ENCODE results near the gene GLYR1.

GLYR1 gene

GRCh38 chr16:4811242-4811641, 35.8 kb downstream of the GLYR1 start:
- H3K27ac ChIP-seq, result no peak overlapping the region
- no peak overlapping the region for H3K4me3 ChIP-seq
- no peaks in the 10 kb centered on the region for H3K27me3 ChIP-seq
- no peak for TF ChIP-seq Cebpa-rat (IDR thresholded peaks at IDR 0.05)
- H3K9me3 ChIP-seq (replicated peaks in 1 of 11), result no peaks in the 10 kb centered on the region
- no peak overlapping the region for H3K9ac ChIP-seq
- H3K4me2 ChIP-seq, result no peak overlapping the region
- H4K20me1 ChIP-seq, result peaks cover 0 to 40% (median 11%) of the 10 kb centered on the region in 11 experiments; a peak in 11 of 22 replicates
- H3K36me3 ChIP-seq, result peaks cover 95 to 100% (median 98%) of the 10 kb centered on the region in 11 experiments
- no peaks in the 10 kb centered on the region for H3K4me1 ChIP-seq

GRCh38 chr16:4806280-4806679, 40.8 kb downstream of the GLYR1 start:
- peaks cover 68 to 76% (median 74%) of the 10 kb centered on the region in 11 experiments for H3K36me3 ChIP-seq

GRCh38 chr16:4805231-4805630, 41.9 kb downstream of the GLYR1 start:
- H3K27me3 ChIP-seq, result no peaks in the 10 kb centered on the region
- peaks cover 60 to 66% (median 63%) of the 10 kb centered on the region in 11 experiments for H3K36me3 ChIP-seq
- no peak overlapping the region for H3K27ac ChIP-seq
- H3K4me3 ChIP-seq, result no peak overlapping the region
- H3K9me3 ChIP-seq (replicated peaks in 1 of 11), result no peaks in the 10 kb centered on the region
- peaks cover 0 to 20% (median 5%) of the 10 kb centered on the region in 11 experiments; a peak in 7 of 22 replicates for H4K20me1 ChIP-seq
- H3K4me2 ChIP-seq, result no peak overlapping the region
- H3K4me1 ChIP-seq, result peaks cover 17 to 37% (median 31%) of the 10 kb centered on the region in 10 experiments
- no peak overlapping the region for H3K9ac ChIP-seq
- TF ChIP-seq Cebpa-rat (IDR thresholded peaks at IDR 0.05), result no peak

More at GRCh38 chr16:4806280-4806679, 40.8 kb downstream of the GLYR1 start:
- no peak overlapping the region for H3K4me3 ChIP-seq
- TF ChIP-seq Cebpa-rat (IDR thresholded peaks at IDR 0.05), result no peak
- H3K9me3 ChIP-seq (replicated peaks in 1 of 11), result no peaks in the 10 kb centered on the region
- peaks cover 7 to 27% (median 20%) of the 10 kb centered on the region in 10 experiments for H3K4me1 ChIP-seq
- H3K9ac ChIP-seq, result no peak overlapping the region
- no peak overlapping the region for H3K4me2 ChIP-seq
- no peaks in the 10 kb centered on the region for H3K27me3 ChIP-seq
- no peak overlapping the region for H3K27ac ChIP-seq
- H4K20me1 ChIP-seq, result peaks cover 0 to 24% (median 5%) of the 10 kb centered on the region in 11 experiments; a peak in 9 of 22 replicates

- Histone ChIP-seq H3K9me3 (replicated peaks in 1 of 11) (no peaks in the 10 kb centered on the region), H3K4me3 (0 out of 20 replicates have a peak overlapping the region, but pooled peaks of 1 of the 10 experiments have one; percentile 97), H3K9ac (peak overlapping the region in 4 of 11 experiments; percentile 9 to 82 (median 28); a peak in 2 of 22 replicates), H3K36me3 (peaks cover 49 to 61% (median 59%) of the 10 kb centered on the region in 11 experiments), H3K4me2 (peak overlapping the region in 10 of 11 experiments; percentile 85 to 100 (median 97); a peak in 15 of 22 replicates), H3K27me3 (no peaks in the 10 kb centered on the region), H3K27ac (peak overlapping the region in 1 of 11 experiments; percentile 17; a peak in 1 of 22 replicates), H4K20me1 (peaks cover 0 to 20% (median 5%) of the 10 kb centered on the region in 11 experiments; a peak in 7 of 22 replicates), H3K4me1 (peaks cover 26 to 48% (median 42%) of the 10 kb centered on the region in 10 experiments)
- no peak for TF ChIP-seq Cebpa-rat (IDR thresholded peaks at IDR 0.05)
Observed at GRCh38 chr16:4803898-4804762, 43.0 kb downstream of the GLYR1 start.

GRCh38 chr16:4803401-4803844, 43.7 kb downstream of the GLYR1 start:
- Histone ChIP-seq H3K9me3 (replicated peaks in 1 of 11) (no peaks in the 10 kb centered on the region), H3K36me3 (peaks cover 43 to 61% (median 56%) of the 10 kb centered on the region in 11 experiments), H3K27ac (peak overlapping the region in 5 of 11 experiments; percentile 72 to 84 (median 81); a peak in 6 of 22 replicates), H3K4me1 (peaks cover 31 to 54% (median 46%) of the 10 kb centered on the region in 10 experiments), H3K27me3 (no peaks in the 10 kb centered on the region), H3K9ac (peak overlapping the region in 9 of 11 experiments; percentile 72 to 84 (median 78); a peak in 11 of 22 replicates), H3K4me3 (peak overlapping the region; percentile 69 to 97 (median 85); a peak in 19 of 20 replicates), H4K20me1 (peaks cover 0 to 20% (median 5%) of the 10 kb centered on the region in 11 experiments; a peak in 7 of 22 replicates), H3K4me2 (peak overlapping the region; percentile 85 to 100 (median 97))
- TF ChIP-seq Cebpa-rat (IDR thresholded peaks at IDR 0.05), result no peak

GRCh38 chr16:4802659-4803287, 44.3 kb downstream of the GLYR1 start:
- Histone ChIP-seq H3K4me1 (peaks cover 31 to 54% (median 46%) of the 10 kb centered on the region in 10 experiments), H3K4me3 (peak overlapping the region; percentile 69 to 97 (median 85)), H3K9ac (peak overlapping the region; percentile 72 to 86 (median 79)), H3K36me3 (peaks cover 42 to 61% (median 56%) of the 10 kb centered on the region in 11 experiments), H3K9me3 (replicated peaks in 1 of 11) (no peaks in the 10 kb centered on the region), H4K20me1 (peaks cover 0 to 20% (median 5%) of the 10 kb centered on the region in 11 experiments; a peak in 7 of 22 replicates), H3K27ac (peak overlapping the region in 10 of 11 experiments; percentile 52 to 89 (median 81); a peak in 20 of 22 replicates), H3K4me2 (peak overlapping the region; percentile 95 to 100 (median 97)), H3K27me3 (no peaks in the 10 kb centered on the region)
- TF ChIP-seq Cebpa-rat (IDR thresholded peaks at IDR 0.05), result no peak

GRCh38 chr16:4801962-4802658, 45.0 kb downstream of the GLYR1 start, which contains the start of gene ROGDI:
Gene ROGDI, minus strand, starts transcription at chr16:4802633. Its CDS starts 62 bp downstream, at chr16:4802571.
- Histone ChIP-seq H3K27me3 (no peaks in the 10 kb centered on the region), H3K4me3 (peak within 1 kb of the TSS; percentile 69 to 97 (median 85)), H3K4me1 (peaks cover 31 to 56% (median 47%) of the 10 kb centered on the region in 10 experiments), H3K36me3 (peaks cover 39 to 61% (median 56%) of the 10 kb centered on the region in 11 experiments), H4K20me1 (peaks cover 0 to 20% (median 5%) of the 10 kb centered on the region in 11 experiments; a peak in 7 of 22 replicates), H3K27ac (peak within 1 kb of the TSS in 10 of 11 experiments; percentile 52 to 89 (median 81); a peak in 20 of 22 replicates), H3K9ac (peak within 1 kb of the TSS; percentile 72 to 86 (median 79)), H3K4me2 (peak within 1 kb of the TSS; percentile 95 to 100 (median 97)), H3K9me3 (replicated peaks in 1 of 11) (no peaks in the 10 kb centered on the region)
- TF ChIP-seq Cebpa-rat (IDR thresholded peaks at IDR 0.05), result no peak
